ENCODE measurements around the gene ZNF423. TPM values are rescaled to one million over a fixed set of nuclear protein-coding genes. Genes with fewer than 3 reads are reported as not detected.

The ZNF423 gene
- total and polyA plus RNA-seq, 2 of the 13 experiments (the other 11 are each of a cell fraction or from before 2014, with no cell fraction given), result 0.07 to 0.31 TPM

- Histone ChIP-seq H2AFZ (ENCODE audit: low read length) (no peak overlapping the region), H3K36me3 (replicated peaks in 1 of 2; ENCODE audit: control insufficient read depth in 1 of 2, insufficient read depth in 2 of 2, low read length in 2 of 2) (no peaks in the 10 kb centered on the region), H3K9ac (ENCODE audit: insufficient read depth, low read depth, low read length) (no peak overlapping the region), H3K4me2 (ENCODE audit: low read depth, low read length) (no peak overlapping the region), H4K20me1 (ENCODE audit: insufficient read depth, low read length) (peaks cover 3% of the 10 kb centered on the region; the same call in 1 of the 2 replicates), H3K79me2 (ENCODE audit: insufficient read depth, low read length) (no peaks in the 10 kb centered on the region), H3K4me1 (ENCODE audit: insufficient read depth, low read length) (no peaks in the 10 kb centered on the region), H3K27me3 (ENCODE audit: control insufficient read depth in 1 of 2, insufficient read depth in 2 of 2, low read length in 2 of 2) (peaks cover 5 to 53% of the 10 kb centered on the region in 2 experiments; a peak in 3 of 5 replicates), H3K9me3 (ENCODE audit: low read length) (no peaks in the 10 kb centered on the region), H3K27ac (ENCODE audit: extremely low read length, insufficient read depth, low read length) (no peak overlapping the region), H3K4me3 (replicated peaks in 1 of 3; ENCODE audit: insufficient read depth in 1 of 3, low read depth in 2 of 3, low read length in 3 of 3) (no peak overlapping the region)
- ATAC-seq (no peak), DNase-seq (ENCODE audit: low spot score) (no peak), FAIRE-seq (no peak)
- intact Hi-C loops (cut with micrococcal nuclease; ENCODE audit: unreplicated experiment) (no loop called here), in situ Hi-C loops (cut with HindIII; ENCODE audit: extremely low pct_ligation_motif_present, low pct_unique_long_range_greater_than_20kb) (no loop called here)
- CTCF ChIA-PET (ENCODE audit: low intra/inter-chr PET ratio, low total read pairs), result no interaction called here
- 12% methylated on average over 11 of the region's 11 CpGs for WGBS (ENCODE audit: low lambda C conversion rate)
- no TSS peak for BruUV-seq (replicated peaks)
- POLR2A ChIA-PET, result no interaction called here
- TF ChIP-seq ZBTB7A (CRISPR knock-in tag; IDR thresholded peaks at IDR 0.05) (no peak), IKZF5 (CRISPR knock-in tag; IDR thresholded peaks at IDR 0.05) (no peak), PAXIP1 (CRISPR knock-in tag; conservative IDR thresholded peaks at IDR 0.05) (no peak), MAFF (IDR thresholded peaks at IDR 0.05; ENCODE audit: low read depth, low read length) (no peak), ZNF616 (CRISPR knock-in tag; IDR thresholded peaks at IDR 0.05; ENCODE audit: low read depth) (no peak), ZNF251 (CRISPR knock-in tag; IDR thresholded peaks at IDR 0.05) (no peak), IKZF4 (CRISPR knock-in tag; IDR thresholded peaks at IDR 0.05; ENCODE audit: borderline replicate concordance, low read depth, not compliant biosample characterization) (no peak), GABPA (IDR thresholded peaks at IDR 0.05; ENCODE audit: low read depth, low read length) (no peak), GABPA (CRISPR knock-in tag; IDR thresholded peaks at IDR 0.05; ENCODE audit: low read depth) (no peak), AHDC1 (CRISPR knock-in tag; IDR thresholded peaks at IDR 0.05; ENCODE audit: borderline replicate concordance) (no peak), ZNF329 (CRISPR knock-in tag; IDR thresholded peaks at IDR 0.05; ENCODE audit: low read depth) (no peak), TOE1 (CRISPR knock-in tag; IDR thresholded peaks at IDR 0.05) (no peak)
Measured at GRCh38 chr16:49748322-49748721, 107.6 kb downstream of the ZNF423 start.

All from HepG2 (cell line).